Tibial nerve (tissue), 4 donors: ENCODE measurements around the gene CCR5AS.

Experiments
- CTCF ChIP-seq, 5 experiments: fragments of 200-600 bp in 3 of 5; fragments of 450-650 bp in 2 of 5; sonication (generic) in 3 of 5; IDR thresholded peaks; one replicate each; pipeline ENCODE4 v1.5.1; 2016 to 2019; ENCODE audit warnings: antibody characterized with exemption in 5 of 5, mild to moderate bottlenecking in 3 of 5, moderate library complexity in 2 of 5
- EP300 ChIP-seq, 2 donors: sonication (generic); formaldehyde crosslinking; IDR thresholded peaks; one replicate each; pipeline ENCODE4 v1.6.1; 2017; ENCODE audit warnings: antibody characterized with exemption in 2 of 2, mild to moderate bottlenecking in 1 of 2
- POLR2A ChIP-seq, 2 donors: fragments of 450-650 bp; IDR thresholded peaks; one replicate each; pipeline ENCODE4 v1.6.1; 2017; ENCODE audit warnings: antibody characterized with exemption in 2 of 2, mild to moderate bottlenecking in 2 of 2, moderate library complexity in 2 of 2

GRCh38 chr3:46335541-46335940 is 71.3 kb downstream of the CCR5AS start:
- TF ChIP-seq POLR2A (IDR thresholded peaks at IDR 0.05), result no peak
- no peak for TF ChIP-seq CTCF (IDR thresholded peaks at IDR 0.05)
- no peak for TF ChIP-seq EP300 (IDR thresholded peaks at IDR 0.05)
